Central memory CD8-positive, alpha-beta T cell (primary cell): ENCODE measurements around the gene PARP11.

Experiments
- ATAC-seq: fragments of 150-1000 bp; cut with Tn5 transposase; replicated peaks from 2 replicates; pipeline ENCODE4 v1.10.0; 2022; ENCODE audit warnings: mild to moderate bottlenecking, moderate FRiP score, moderate number of reproducible peaks; ENCODE audit not compliant: poor library complexity, severe bottlenecking; ENCODE audit errors: extremely low read depth
- DNase-seq, 2 donors: peaks; one replicate each; pipeline ENCODE4 v3.0.0; 2021; ENCODE audit warnings: low spot score in 2 of 2
- H3K27ac Mint-ChIP-seq: one replicate; pipeline ENCODE4 v1.8.0; 2022; ENCODE audit warnings: low read depth, mild to moderate bottlenecking, moderate library complexity, mixed read lengths
- H3K27me3 Mint-ChIP-seq: one replicate; pipeline ENCODE4 v1.8.0; 2022; ENCODE audit warnings: mixed read lengths
- H3K36me3 Mint-ChIP-seq: one replicate; pipeline ENCODE4 v1.8.0; 2022; ENCODE audit warnings: mild to moderate bottlenecking, moderate library complexity, mixed read lengths; ENCODE audit not compliant: insufficient read depth
- H3K4me1 Mint-ChIP-seq: one replicate; pipeline ENCODE4 v1.8.0; 2022; ENCODE audit warnings: mixed read lengths
- H3K4me3 Mint-ChIP-seq: one replicate; pipeline ENCODE4 v1.8.0; 2022; ENCODE audit warnings: mild to moderate bottlenecking, moderate library complexity, mixed read lengths
- H3K9me3 Mint-ChIP-seq: one replicate; pipeline ENCODE4 v1.8.0; 2022; ENCODE audit warnings: mixed read lengths

PARP11 gene

GRCh38 chr12:3771853-3772252, 101.3 kb downstream of the PARP11 start:
- no peak for DNase-seq
- H3K9me3 Mint-ChIP-seq: no peaks in the 10 kb centered on the region
- no peaks in the 10 kb centered on the region for H3K27me3 Mint-ChIP-seq
- no peak for ATAC-seq
- H3K4me3 Mint-ChIP-seq: no peak overlapping the region
- no peaks in the 10 kb centered on the region for H3K4me1 Mint-ChIP-seq
- H3K36me3 Mint-ChIP-seq: no peaks in the 10 kb centered on the region
- no peak overlapping the region for H3K27ac Mint-ChIP-seq

GRCh38 chr12:3770891-3771290, 102.3 kb downstream of the PARP11 start:
- ATAC-seq (no peak), DNase-seq (no peak)
- no peak overlapping the region for H3K27ac Mint-ChIP-seq
- H3K4me1 Mint-ChIP-seq: no peaks in the 10 kb centered on the region
- H3K4me3 Mint-ChIP-seq: no peak overlapping the region
- H3K9me3 Mint-ChIP-seq: no peaks in the 10 kb centered on the region
- H3K36me3 Mint-ChIP-seq: peaks cover 2% of the 10 kb centered on the region
- H3K27me3 Mint-ChIP-seq: no peaks in the 10 kb centered on the region

- ATAC-seq (no peak), DNase-seq (no peak)
- Mint-ChIP-seq H3K36me3 (peaks cover 2% of the 10 kb centered on the region), H3K27ac (no peak overlapping the region), H3K27me3 (no peaks in the 10 kb centered on the region), H3K4me3 (no peak overlapping the region), H3K4me1 (no peaks in the 10 kb centered on the region), H3K9me3 (no peaks in the 10 kb centered on the region)
Observed at GRCh38 chr12:3768911-3769447, 104.2 kb downstream of the PARP11 start.

- DNase-seq: no peak
- ATAC-seq: no peak
- Mint-ChIP-seq H3K27ac (no peak overlapping the region), H3K9me3 (no peaks in the 10 kb centered on the region), H3K27me3 (no peaks in the 10 kb centered on the region), H3K4me3 (no peak overlapping the region), H3K4me1 (no peaks in the 10 kb centered on the region), H3K36me3 (no peaks in the 10 kb centered on the region)
Observed at GRCh38 chr12:3761116-3761735, 112.0 kb downstream of the PARP11 start.

GRCh38 chr12:3759878-3760277, 113.3 kb downstream of the PARP11 start:
- DNase-seq (no peak), ATAC-seq (no peak)
- H3K4me3 Mint-ChIP-seq: no peak overlapping the region
- H3K9me3 Mint-ChIP-seq: no peaks in the 10 kb centered on the region
- no peaks in the 10 kb centered on the region for H3K4me1 Mint-ChIP-seq
- no peaks in the 10 kb centered on the region for H3K36me3 Mint-ChIP-seq
- no peaks in the 10 kb centered on the region for H3K27me3 Mint-ChIP-seq
- no peak overlapping the region for H3K27ac Mint-ChIP-seq
